Loucy (cell line): ENCODE results near the gene C2orf81.

Experiments used
- CTCF ChIP-seq: fragments of 200-600 bp; sonication (generic); conservative IDR thresholded peaks from 2 replicates; pipeline ENCODE4 v1.5.1; 2014; ENCODE audit warnings: mild to moderate bottlenecking, antibody characterized with exemption, low read length
- EZH2phosphoT487 ChIP-seq: fragments of 200-600 bp; IDR thresholded peaks from 2 replicates; pipeline ENCODE4 v1.6.1; 2018; ENCODE audit warnings: antibody characterized with exemption, mild to moderate bottlenecking, moderate library complexity, borderline replicate concordance

GRCh38 chr2:74454654-74455511 is 33.5 kb upstream of the C2orf81 start, which contains the start of gene INO80B:
- TF ChIP-seq EZH2phosphoT487 (no peak), CTCF (no peak; the same call in 1 of the 2 replicates)
